K562 (cell line): ENCODE measurements around the gene NPM1. TPM values are rescaled to one million over a fixed set of nuclear protein-coding genes. Genes with fewer than 3 reads are reported as not detected.

Source experiments
- ARNT ChIP-seq, 2 experiments: fragments of 450-650 bp; IDR thresholded peaks; 2 replicates each; pipeline ENCODE4 v1.6.1; 2016; ENCODE audit warnings: mild to moderate bottlenecking in 1 of 2
- HDAC3 ChIP-seq: fragments of 450-650 bp; IDR thresholded peaks from 2 replicates; pipeline ENCODE4 v1.6.1; 2018; ENCODE audit warnings: borderline replicate concordance, mild to moderate bottlenecking, moderate library complexity; ENCODE audit not compliant: partially characterized antibody
- HNRNPH1 ChIP-seq: fragments of 200-400 bp; formaldehyde crosslinking; optimal IDR thresholded peaks from 2 replicates; pipeline ENCODE3; 2017; ENCODE audit warnings: low read depth, mild to moderate bottlenecking, low read length, moderate library complexity
- KAT8 ChIP-seq: fragments of 450-650 bp; IDR thresholded peaks from 2 replicates; pipeline ENCODE4 v1.6.1; 2016; ENCODE audit warnings: low read depth, mild to moderate bottlenecking
- MBD1 ChIP-seq: fragments of 250-450 bp; sonication (Bioruptor Pico); IDR thresholded peaks from 2 replicates; pipeline ENCODE4 v1.8.0; 2022; ENCODE audit warnings: inconsistent platforms
- MLLT1 ChIP-seq, 2 experiments: fragments of 450-650 bp; IDR thresholded peaks; 2 replicates each; pipeline ENCODE4 v1.6.1; 2016
- MTA2 ChIP-seq: fragments of 450-650 bp; IDR thresholded peaks from 2 replicates; pipeline ENCODE4 v1.6.1; 2016; ENCODE audit warnings: low read depth
- NFRKB ChIP-seq: fragments of 450-650 bp; IDR thresholded peaks from 2 replicates; pipeline ENCODE4 v1.6.1; 2016; ENCODE audit warnings: low read depth
- POLR2B ChIP-seq: fragments of 450-650 bp; IDR thresholded peaks from 2 replicates; pipeline ENCODE4 v1.6.1; 2018; ENCODE audit warnings: low read depth; ENCODE audit not compliant: partially characterized antibody
- TAF9B ChIP-seq: fragments of 450-650 bp; IDR thresholded peaks from 2 replicates; pipeline ENCODE4 v1.6.1; 2018; ENCODE audit warnings: mild to moderate bottlenecking; ENCODE audit not compliant: partially characterized antibody
- U2AF1 ChIP-seq: fragments of 200-400 bp; formaldehyde crosslinking; optimal IDR thresholded peaks from 2 replicates; pipeline ENCODE3; 2017; ENCODE audit warnings: mild to moderate bottlenecking, low read depth, low read length, moderate library complexity
- VEZF1 ChIP-seq: fragments of 200-800 bp; sonication (Bioruptor generic); IDR thresholded peaks from 2 replicates; pipeline ENCODE4 v1.6.1; 2017; ENCODE audit warnings: missing genetic modification characterization, missing compliant biosample characterization
- XRCC5 ChIP-seq: fragments of 200-400 bp; formaldehyde crosslinking; IDR thresholded peaks from 2 replicates; pipeline ENCODE4 v1.6.1; 2017; ENCODE audit warnings: low read depth, mild to moderate bottlenecking, low read length
- ZBTB2 ChIP-seq: fragments of 450-650 bp; IDR thresholded peaks from 2 replicates; pipeline ENCODE4 v1.6.1; 2016; ENCODE audit warnings: antibody characterized with exemption
- ZBTB49 ChIP-seq: sonication (generic); formaldehyde crosslinking; IDR thresholded peaks from 2 replicates; pipeline ENCODE4 v1.8.0; 2022; ENCODE audit warnings: missing genetic modification reagents, mild to moderate bottlenecking, borderline replicate concordance
- ZKSCAN3 ChIP-seq: fragments of 250-450 bp; sonication (Bioruptor Pico); IDR thresholded peaks from 2 replicates; pipeline ENCODE4 v1.4.0; 2020
- polyA plus RNA-seq, 8 experiments: library from polyadenylated mRNA; depleted of rRNA in 4 of 8; stranded (reverse) in 5 of 8; unstranded in 3 of 8; fragments of >200 nt; fragmentation: Nextera tagmentation in 2 of 8; fragmentation: Illumina TruSeq in 1 of 8; extraction: Ambion mirVana in 2 of 8; extraction: Trizol in 1 of 8; gene quantifications; 2 replicates each; pipeline versions ENCODE4 v1.2.1 to v1.2.3, GENCODE V29; 2011 to 2014; ENCODE audit warnings: inconsistent platforms in 1 of 8, missing spikeins in 1 of 8
- total RNA-seq, 7 experiments: library from RNA; depleted of rRNA in 6 of 7; stranded (reverse); fragments of >200 nt in 6 of 7; fragmentation: Illumina TruSeq in 2 of 7; extraction: Trizol in 2 of 7; gene quantifications; 2 replicates each; pipeline versions ENCODE4 v1.2.1 to v1.2.3, GENCODE V29; 2011 to 2021; ENCODE audit warnings: low replicate concordance in 1 of 7

Gene NPM1
- total and polyA plus RNA-seq, 9 of the 15 experiments (the other 6 are each of a cell fraction or from before 2014, with no cell fraction given) = 2,438 to 6,909 (median 5,639) TPM

GRCh38 chr5:171387345-171387969 lies at the start of gene NPM1 (continued):
- TF ChIP-seq VEZF1 (CRISPR knock-in tag) (peak; percentile 68; the same call in 1 of the 2 replicates), MBD1 (CRISPR knock-in tag) (no peak), ARNT (IDR thresholded peaks at IDR 0.05) (peak in 1 of 2 experiments; percentile 34; a peak in 1 of 4 replicates), XRCC5 (no peak), ZBTB49 (0 out of 2 replicates have a peak, but pooled peaks have one; percentile 15), MLLT1 (IDR thresholded peaks at IDR 0.05) (peak in 1 of 2 experiments; percentile 72; a peak in 2 of 4 replicates), NFRKB (peak; percentile 99), KAT8 (no peak), MTA2 (no peak), POLR2B (peak; percentile 97), TAF9B (peak; percentile 97), U2AF1 (no peak), ZBTB2 (peak; percentile 97), HDAC3 (no peak), HNRNPH1 (no peak), ZKSCAN3 (CRISPR knock-in tag) (no peak)
